Measurements from ENCODE around the gene FUBP1. TPM values are rescaled to one million over a fixed set of nuclear protein-coding genes. Genes with fewer than 3 reads are reported as not detected.

Gene FUBP1
- total RNA-seq, 4 donors from 2014 or later, result 81.8 to 176 (median 101) TPM

GRCh38 chr1:78006521-78006920 is 27.6 kb upstream of the FUBP1 start:
- TF ChIP-seq, protein P1, sequence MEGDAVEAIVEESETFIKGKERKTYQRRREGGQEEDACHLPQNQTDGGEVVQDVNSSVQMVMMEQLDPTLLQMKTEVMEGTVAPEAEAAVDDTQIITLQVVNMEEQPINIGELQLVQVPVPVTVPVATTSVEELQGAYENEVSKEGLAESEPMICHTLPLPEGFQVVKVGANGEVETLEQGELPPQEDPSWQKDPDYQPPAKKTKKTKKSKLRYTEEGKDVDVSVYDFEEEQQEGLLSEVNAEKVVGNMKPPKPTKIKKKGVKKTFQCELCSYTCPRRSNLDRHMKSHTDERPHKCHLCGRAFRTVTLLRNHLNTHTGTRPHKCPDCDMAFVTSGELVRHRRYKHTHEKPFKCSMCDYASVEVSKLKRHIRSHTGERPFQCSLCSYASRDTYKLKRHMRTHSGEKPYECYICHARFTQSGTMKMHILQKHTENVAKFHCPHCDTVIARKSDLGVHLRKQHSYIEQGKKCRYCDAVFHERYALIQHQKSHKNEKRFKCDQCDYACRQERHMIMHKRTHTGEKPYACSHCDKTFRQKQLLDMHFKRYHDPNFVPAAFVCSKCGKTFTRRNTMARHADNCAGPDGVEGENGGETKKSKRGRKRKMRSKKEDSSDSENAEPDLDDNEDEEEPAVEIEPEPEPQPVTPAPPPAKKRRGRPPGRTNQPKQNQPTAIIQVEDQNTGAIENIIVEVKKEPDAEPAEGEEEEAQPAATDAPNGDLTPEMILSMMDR (IDR thresholded peaks at IDR 0.05), result no peak
- no peak for TF ChIP-seq POLR2AphosphoS5 (IDR thresholded peaks at IDR 0.05)
- H3K27me3 ChIP-seq, result no peaks in the 10 kb centered on the region
- peak overlapping the region in 3 of 4 donors; percentile 46 to 59 (median 57) for H3K4me3 ChIP-seq
- H3K9me3 ChIP-seq, result no peaks in the 10 kb centered on the region
- H3K36me3 ChIP-seq, result no peaks in the 10 kb centered on the region
- H3K4me1 ChIP-seq, result peaks cover 5 to 64% (median 35%) of the 10 kb centered on the region in 4 donors
- intact Hi-C loops (cut with DNase I; ENCODE audit: low total_unique reads) (no loop called here), in situ Hi-C loops (cut with MboI; ENCODE audit: low pct_ligation_motif_present in 1 of 4, low pct_unique_long_range_greater_than_20kb in 1 of 4, low sequenced_read_pairs in 3 of 4) (no loop called here)
- H3K27ac ChIP-seq, result peak overlapping the region; percentile 86 to 94 (median 92)
- no peak for DNase-seq

- Histone ChIP-seq H3K27me3 (no peaks in the 10 kb centered on the region), H3K4me1 (peaks cover 5 to 63% (median 33%) of the 10 kb centered on the region in 4 donors), H3K36me3 (no peaks in the 10 kb centered on the region), H3K4me3 (peak overlapping the region; percentile 10 to 59 (median 52)), H3K9me3 (no peaks in the 10 kb centered on the region), H3K27ac (peak overlapping the region; percentile 86 to 94 (median 92))
- peak; percentile 17 for DNase-seq
- peak; percentile 57 for TF ChIP-seq POLR2A (IDR thresholded peaks at IDR 0.05)
- peak; percentile 74 to 82 (median 77) for TF ChIP-seq POLR2AphosphoS5 (IDR thresholded peaks at IDR 0.05)
- TF ChIP-seq, protein P1 (IDR thresholded peaks at IDR 0.05), result no peak
- TF ChIP-seq EP300 (IDR thresholded peaks at IDR 0.05; ENCODE audit: low read depth), result no peak
- WGBS, 2 donors (ENCODE audit: low coverage in 1 of 2), result 3 to 10% methylated on average over 1 of the region's 1 CpG
- in situ Hi-C loops (cut with MboI; ENCODE audit: low pct_ligation_motif_present in 1 of 4, low pct_unique_long_range_greater_than_20kb in 1 of 4, low sequenced_read_pairs in 3 of 4), result no loop called here
- intact Hi-C loops (cut with DNase I; ENCODE audit: low total_unique reads), result no loop called here
These were observed 26.9 kb upstream of the FUBP1 start for GRCh38 chr1:78005755-78006154.

- 0% methylated on average over 1 of the region's 1 CpG for WGBS, 2 donors (ENCODE audit: low coverage in 1 of 2)
- intact Hi-C loops (cut with DNase I; ENCODE audit: low total_unique reads), result no loop called here
- no peak for DNase-seq
These were observed 26.5 kb upstream of the FUBP1 start for GRCh38 chr1:78005448-78005722.

GRCh38 chr1:78004719-78005447 is 26.0 kb upstream of the FUBP1 start, which contains the start of gene DNAJB4:
Gene DNAJB4, plus strand, starts transcription at chr1:78004939. Its CDS starts 172 bp downstream, at chr1:78005111.
- H3K9me3 ChIP-seq, result no peaks in the 10 kb centered on the region
- peak within 1 kb of the TSS; percentile 10 to 59 (median 52) for H3K4me3 ChIP-seq
- H3K27ac ChIP-seq, result peak within 1 kb of the TSS; percentile 86 to 94 (median 92)
- peak; percentile 83 for DNase-seq
- intact Hi-C loops (cut with DNase I; ENCODE audit: low total_unique reads) (no loop called here), in situ Hi-C loops (cut with MboI; ENCODE audit: low pct_ligation_motif_present in 1 of 4, low pct_unique_long_range_greater_than_20kb in 1 of 4, low sequenced_read_pairs in 3 of 4) (no loop called here)
- TF ChIP-seq POLR2AphosphoS5 (IDR thresholded peaks at IDR 0.05) (peak; percentile 95 to 99 (median 97)), POLR2A (IDR thresholded peaks at IDR 0.05) (peak; percentile 98), EP300 (IDR thresholded peaks at IDR 0.05; ENCODE audit: low read depth) (no peak)
- no peaks in the 10 kb centered on the region for H3K27me3 ChIP-seq
- peaks cover 5 to 54% (median 30%) of the 10 kb centered on the region in 4 donors for H3K4me1 ChIP-seq
- H3K36me3 ChIP-seq, result no peaks in the 10 kb centered on the region
- 1% methylated on average over 12 of the region's 12 CpGs for WGBS, 2 donors (ENCODE audit: low coverage in 1 of 2)

More at GRCh38 chr1:78005448-78005722, 26.5 kb upstream of the FUBP1 start:
- H3K4me3 ChIP-seq, result peak overlapping the region; percentile 10 to 59 (median 52)
- TF ChIP-seq EP300 (IDR thresholded peaks at IDR 0.05; ENCODE audit: low read depth) (no peak), POLR2A (IDR thresholded peaks at IDR 0.05) (no peak), POLR2AphosphoS5 (IDR thresholded peaks at IDR 0.05) (no peak)
- TF ChIP-seq, protein P1 (IDR thresholded peaks at IDR 0.05), result no peak
- no peaks in the 10 kb centered on the region for H3K9me3 ChIP-seq
- no peaks in the 10 kb centered on the region for H3K36me3 ChIP-seq
- H3K27me3 ChIP-seq, result no peaks in the 10 kb centered on the region
- peaks cover 5 to 59% (median 31%) of the 10 kb centered on the region in 4 donors for H3K4me1 ChIP-seq
- in situ Hi-C loops (cut with MboI; ENCODE audit: low pct_ligation_motif_present in 1 of 4, low pct_unique_long_range_greater_than_20kb in 1 of 4, low sequenced_read_pairs in 3 of 4), result no loop called here
- peak overlapping the region; percentile 86 to 94 (median 92) for H3K27ac ChIP-seq

All from transverse colon (tissue), 4 donors.